T-cell (primary cell): ENCODE data around the gene DLD. TPM values are rescaled to one million over a fixed set of nuclear protein-coding genes. Genes with fewer than 3 reads are reported as not detected.
A peak's percentile ranks its signal among the peaks of the same experiment; 100 is the strongest.

ENCODE experiments used
- ATAC-seq, 4 experiments: fragments of 200-7000 bp in 3 of 4; fragments of 150-1000 bp in 1 of 4; cut with Tn5 transposase; replicated peaks in 1 of 4; 1 replicate in 3 of 4; 2 replicates in 1 of 4; pipeline ENCODE4 v1.10.0; 2021; ENCODE audit warnings: moderate library complexity in 3 of 4, mild to moderate bottlenecking in 2 of 4, moderate number of reproducible peaks in 1 of 4
- CTCF ChIA-PET, 2 donors: fragments of 300-600 bp; sonication (Branson Sonifier 250); formaldehyde crosslinking; loops; one replicate each; lab custom pipeline; 2022; ENCODE audit warnings: antibody characterized with exemption in 2 of 2; lab: Charles Lee
- POLR2A ChIA-PET, 2 donors: fragments of 300-600 bp; sonication (Branson Sonifier 250); formaldehyde crosslinking; loops; one replicate each; lab custom pipeline; 2022; ENCODE audit warnings: antibody characterized with exemption in 2 of 2; lab: Charles Lee
- DNase-seq, 35 experiments: peaks; one replicate each; pipeline versions ENCODE4 v3.0.0 to v3.0.0-alpha.2; 2013 to 2023
- H3K27ac ChIP-seq: one replicate; pipeline ENCODE4 v1.5.1; 2013; ENCODE audit warnings: low read length
- H3K27me3 ChIP-seq, 2 experiments: replicated peaks in 1 of 2; 1 replicate in 1 of 2; 2 replicates in 1 of 2; pipeline versions ENCODE4 v1.6.1 to v1.7.0; 2013; ENCODE audit warnings: low read length in 1 of 2, mixed read lengths in 1 of 2; ENCODE audit not compliant: control insufficient read depth in 2 of 2, insufficient read depth in 2 of 2; ENCODE audit errors: extremely low read depth in 1 of 2
- H3K36me3 ChIP-seq, 2 donors: 1 replicate in 1 of 2; 2 replicates in 1 of 2; pipeline versions ENCODE4 v1.6.1 to v1.7.0; 2013; ENCODE audit warnings: low read length in 1 of 2; ENCODE audit not compliant: control insufficient read depth in 2 of 2, insufficient read depth in 1 of 2; ENCODE audit errors: extremely low read depth in 1 of 2
- H3K4me1 ChIP-seq, 2 experiments: 1 replicate in 1 of 2; 2 replicates in 1 of 2; pipeline versions ENCODE4 v1.6.1 to v1.7.0; 2013; ENCODE audit warnings: low read length in 2 of 2, mixed read lengths in 1 of 2; ENCODE audit not compliant: insufficient read depth in 2 of 2, control insufficient read depth in 1 of 2; ENCODE audit errors: extremely low read depth in 1 of 2
- H3K4me3 ChIP-seq, 2 donors: 1 replicate in 1 of 2; 2 replicates in 1 of 2; pipeline versions ENCODE4 v1.5.1 to v1.7.0; 2013; ENCODE audit warnings: mild to moderate bottlenecking in 2 of 2, low read length in 1 of 2, moderate library complexity in 1 of 2; ENCODE audit not compliant: control insufficient read depth in 1 of 2; ENCODE audit errors: extremely low read depth in 1 of 2
- H3K9me3 ChIP-seq: 2 replicates; pipeline ENCODE4 v1.7.0; 2013
- H3K27ac Mint-ChIP-seq, 2 donors: one replicate each; pipeline ENCODE4 v1.8.0; 2020 to 2021; ENCODE audit warnings: mild to moderate bottlenecking in 2 of 2, mixed read lengths in 2 of 2
- H3K27me3 Mint-ChIP-seq, 2 donors: one replicate each; pipeline ENCODE4 v1.8.0; 2021 to 2022; ENCODE audit warnings: mixed read lengths in 2 of 2
- H3K36me3 Mint-ChIP-seq: one replicate; pipeline ENCODE4 v1.8.0; 2021; ENCODE audit warnings: mixed read lengths
- H3K4me1 Mint-ChIP-seq, 3 donors: one replicate each; pipeline ENCODE4 v1.8.0; 2020 to 2022; ENCODE audit warnings: mixed read lengths in 3 of 3, mild to moderate bottlenecking in 1 of 3
- H3K4me3 Mint-ChIP-seq, 3 donors: one replicate each; pipeline ENCODE4 v1.8.0; 2020 to 2022; ENCODE audit warnings: mild to moderate bottlenecking in 3 of 3, mixed read lengths in 3 of 3, moderate library complexity in 3 of 3
- H3K9me3 Mint-ChIP-seq, 3 donors: one replicate each; pipeline ENCODE4 v1.8.0; 2020 to 2022; ENCODE audit warnings: mixed read lengths in 3 of 3
- WGBS: methylation state at CpG from one replicate; pipeline ENCODE4 v1.1.5; 2013; ENCODE audit warnings: missing lambda C conversion rate; ENCODE audit not compliant: insufficient coverage; 5-methylcytosine and 5-hydroxymethylcytosine counted together
- total RNA-seq, 35 experiments: library from RNA in 6 of 35; stranded (reverse) in 6 of 35; fragments of 120-200 nt in 1 of 35; gene quantifications; one replicate each; pipeline versions ENCODE4 v1.2.1 to v1.2.4 and lab custom pipeline; 2013 to 2026

The DLD gene
- total RNA-seq, 5 donors from 2014 or later (not counting 1 experiment from before 2014, with no cell fraction given): 32.3 to 63.6 (median 41.9) TPM

DNA sequence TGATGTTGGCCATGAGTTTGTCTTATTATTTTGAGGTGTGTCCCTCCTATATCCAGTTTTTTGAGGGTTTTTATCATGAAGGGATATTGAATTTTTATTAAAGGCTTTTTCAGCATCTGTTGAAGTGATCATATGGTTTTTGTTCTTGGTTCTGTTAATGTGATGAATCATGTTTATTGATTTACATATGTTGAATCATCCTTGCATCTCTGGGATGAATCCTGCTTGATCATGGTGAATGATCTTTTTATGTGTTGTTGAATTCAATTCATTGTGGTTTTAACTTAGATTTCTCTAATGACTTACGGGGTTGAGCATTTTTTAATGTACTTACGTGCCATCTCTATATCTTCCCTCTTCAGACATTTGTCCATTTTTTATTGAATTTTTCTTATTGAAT, 22.9 kb downstream of the DLD start:
- H3K9me3 ChIP-seq: no peaks in the 10 kb centered on the region
- H3K27me3 ChIP-seq: no peaks in the 10 kb centered on the region
- Mint-ChIP-seq H3K4me1 (peaks cover 15 to 27% (median 25%) of the 10 kb centered on the region in 3 donors), H3K27me3 (no peaks in the 10 kb centered on the region), H3K36me3 (peaks cover 82% of the 10 kb centered on the region), H3K27ac (peak overlapping the region in 1 of 2 donors; percentile 25), H3K9me3 (peaks cover 3 to 4% (median 3%) of the 10 kb centered on the region in 3 donors), H3K4me3 (no peak overlapping the region)
- WGBS: no CpG with 5 or more reads among the region's 2 CpGs
- ATAC-seq (no peak), DNase-seq (no peak)
- no peaks in the 10 kb centered on the region for H3K4me1 ChIP-seq
- no peak overlapping the region for H3K27ac ChIP-seq
- H3K36me3 ChIP-seq: peaks cover 4 to 55% of the 10 kb centered on the region in 2 donors
- no peak overlapping the region for H3K4me3 ChIP-seq
- ChIA-PET POLR2A (no interaction called here), CTCF (no interaction called here)

DNA sequence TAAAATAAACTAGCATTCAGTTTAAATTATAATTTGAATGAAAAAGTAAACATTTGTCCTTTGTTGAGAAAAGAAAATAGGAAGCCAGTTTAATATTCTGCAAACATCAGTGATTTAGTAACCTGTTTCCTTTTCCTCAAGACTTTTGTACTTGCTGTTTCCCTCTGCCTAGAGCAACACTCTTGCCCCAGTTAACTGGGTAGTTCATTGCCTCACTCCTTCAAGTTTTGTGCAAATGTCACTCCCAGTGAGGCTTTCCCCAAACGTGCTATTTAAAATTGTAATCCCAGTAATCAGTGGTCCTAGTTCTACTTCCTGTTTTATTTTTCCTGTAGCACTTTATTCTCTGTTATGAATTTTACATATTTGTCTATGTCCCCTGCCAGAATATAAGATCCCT, 23.8 kb downstream of the DLD start:
- CTCF ChIA-PET: no interaction called here
- POLR2A ChIA-PET: no interaction called here
- Histone ChIP-seq H3K27me3 (no peaks in the 10 kb centered on the region), H3K4me3 (no peak overlapping the region), H3K9me3 (no peaks in the 10 kb centered on the region), H3K36me3 (peaks cover 4 to 58% of the 10 kb centered on the region in 2 donors), H3K4me1 (no peaks in the 10 kb centered on the region), H3K27ac (no peak overlapping the region)
- Mint-ChIP-seq H3K36me3 (peaks cover 80% of the 10 kb centered on the region), H3K27me3 (no peaks in the 10 kb centered on the region), H3K9me3 (peaks cover 3 to 4% (median 3%) of the 10 kb centered on the region in 3 donors), H3K4me1 (peaks cover 20 to 29% (median 29%) of the 10 kb centered on the region in 3 donors), H3K4me3 (no peak overlapping the region), H3K27ac (no peak overlapping the region)
- WGBS: no CpG with 5 or more reads among the region's 1 CpG
- DNase-seq: no peak
- ATAC-seq: no peak

DNA sequence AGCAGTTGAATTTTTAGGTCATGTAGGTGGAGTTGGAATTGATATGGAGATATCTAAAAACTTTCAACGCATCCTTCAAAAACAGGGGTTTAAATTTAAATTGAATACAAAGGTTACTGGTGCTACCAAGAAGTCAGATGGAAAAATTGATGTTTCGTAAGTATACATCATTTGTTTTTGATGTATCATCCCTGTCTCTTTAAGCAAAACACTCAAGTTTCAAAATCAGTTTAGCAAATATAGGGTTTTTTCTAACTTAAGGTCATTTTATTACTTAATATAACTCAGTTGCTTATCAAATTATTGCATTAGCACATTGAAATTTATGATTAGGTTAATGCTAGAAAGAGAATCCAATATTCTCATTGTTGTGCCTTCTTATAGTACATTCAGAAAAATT, 24.6 kb downstream of the DLD start:
- ATAC-seq: no peak
- Mint-ChIP-seq H3K36me3 (peaks cover 80% of the 10 kb centered on the region), H3K27me3 (no peaks in the 10 kb centered on the region), H3K4me1 (peaks cover 27 to 37% (median 32%) of the 10 kb centered on the region in 3 donors), H3K9me3 (peaks cover 3 to 4% (median 3%) of the 10 kb centered on the region in 3 donors), H3K4me3 (no peak overlapping the region), H3K27ac (no peak overlapping the region)
- no peaks in the 10 kb centered on the region for H3K9me3 ChIP-seq
- H3K4me1 ChIP-seq: peaks cover 0 to 3% of the 10 kb centered on the region in 2 experiments
- no peak overlapping the region for H3K27ac ChIP-seq
- H3K4me3 ChIP-seq: no peak overlapping the region
- no peak for DNase-seq
- H3K36me3 ChIP-seq: peaks cover 4 to 62% of the 10 kb centered on the region in 2 donors
- WGBS: no CpG with 5 or more reads among the region's 2 CpGs
- no peaks in the 10 kb centered on the region for H3K27me3 ChIP-seq
- POLR2A ChIA-PET: no interaction called here
- CTCF ChIA-PET: no interaction called here

DNA sequence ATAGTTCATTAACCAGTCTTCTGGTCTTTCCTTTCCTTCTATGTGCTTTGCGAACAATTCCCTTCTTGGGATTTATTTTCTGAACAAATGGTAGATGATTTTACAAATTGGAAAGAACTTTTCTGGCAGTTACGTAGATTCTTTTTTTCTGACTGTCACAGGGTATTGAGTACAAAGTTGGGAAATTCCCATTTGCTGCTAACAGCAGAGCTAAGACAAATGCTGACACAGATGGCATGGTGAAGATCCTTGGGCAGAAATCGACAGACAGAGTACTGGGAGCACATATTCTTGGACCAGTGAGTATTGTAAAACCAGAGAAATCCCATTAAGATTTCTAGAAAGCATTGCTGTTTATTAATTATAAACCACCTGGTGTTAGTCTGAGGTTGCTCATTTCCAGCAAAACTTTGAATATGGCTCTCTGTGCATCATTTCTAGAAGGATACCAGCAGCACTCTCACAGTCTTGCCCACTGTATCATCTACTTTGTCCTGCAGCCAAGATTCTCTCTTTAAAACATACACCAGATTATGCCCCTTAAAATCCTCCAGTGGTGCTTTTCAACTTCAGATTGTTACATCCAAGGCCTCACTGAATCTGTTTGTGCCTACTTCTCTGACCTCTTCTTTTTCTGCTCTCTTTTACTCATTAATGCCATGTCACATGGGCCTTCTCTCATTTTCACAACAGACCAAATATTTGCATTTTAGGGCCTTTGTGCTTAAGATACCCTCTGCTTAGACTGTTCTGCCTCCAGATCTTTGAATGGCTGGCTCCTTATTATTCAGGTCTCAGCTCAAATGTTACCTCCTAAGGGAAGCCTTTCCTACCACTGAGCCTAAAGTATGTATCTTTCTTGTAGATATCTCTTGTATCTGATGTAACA, 27.0 kb downstream of the DLD start:
- peak overlapping the region in 1 of 2 donors; percentile 9 for H3K27ac Mint-ChIP-seq

DNA sequence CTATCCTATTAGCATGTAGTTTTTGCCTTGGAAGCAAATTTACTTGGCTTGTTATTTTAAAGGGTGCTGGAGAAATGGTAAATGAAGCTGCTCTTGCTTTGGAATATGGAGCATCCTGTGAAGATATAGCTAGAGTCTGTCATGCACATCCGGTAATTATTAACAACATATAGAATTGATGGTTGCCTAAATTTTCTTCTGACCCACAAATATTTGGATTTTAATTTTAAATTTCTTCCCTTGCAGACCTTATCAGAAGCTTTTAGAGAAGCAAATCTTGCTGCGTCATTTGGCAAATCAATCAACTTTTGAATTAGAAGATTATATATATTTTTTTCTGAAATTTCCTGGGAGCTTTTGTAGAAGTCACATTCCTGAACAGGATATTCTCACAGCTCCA, 28.0 kb downstream of the DLD start:
- Mint-ChIP-seq H3K27me3 (no peaks in the 10 kb centered on the region), H3K4me3 (no peak overlapping the region), H3K27ac (no peak overlapping the region), H3K36me3 (peaks cover 76% of the 10 kb centered on the region), H3K9me3 (no peaks in the 10 kb centered on the region), H3K4me1 (peaks cover 31 to 43% (median 35%) of the 10 kb centered on the region in 3 donors)
- no CpG with 5 or more reads among the region's 2 CpGs for WGBS
- ATAC-seq (no peak), DNase-seq (no peak)
- ChIA-PET POLR2A (interaction anchor here in 1 of 2 donors (0.6 to 1.2 kb wide), 2 partner anchors 42 to 412 kb away, joined by 3 to 4 read pairs; no protein-coding TSS in a partner anchor), CTCF (interaction anchor here in 1 of 2 donors (1.3 kb wide), 1 partner anchor 40 kb away, joined by 3 read pairs; no protein-coding TSS in a partner anchor)
- no peak overlapping the region for H3K27ac ChIP-seq
- no peaks in the 10 kb centered on the region for H3K27me3 ChIP-seq
- peaks cover 0 to 15% of the 10 kb centered on the region in 2 experiments for H3K4me1 ChIP-seq
- H3K9me3 ChIP-seq: no peaks in the 10 kb centered on the region
- no peak overlapping the region for H3K4me3 ChIP-seq
- peaks cover 4 to 58% of the 10 kb centered on the region in 2 donors for H3K36me3 ChIP-seq

More for the DNA sequence above, 27.0 kb downstream of the DLD start:
- Mint-ChIP-seq H3K4me1 (peaks cover 32 to 42% (median 35%) of the 10 kb centered on the region in 3 donors), H3K4me3 (no peak overlapping the region), H3K27me3 (no peaks in the 10 kb centered on the region), H3K36me3 (peaks cover 80% of the 10 kb centered on the region), H3K9me3 (no peaks in the 10 kb centered on the region)
- Histone ChIP-seq H3K4me3 (no peak overlapping the region), H3K9me3 (no peaks in the 10 kb centered on the region), H3K36me3 (peaks cover 4 to 54% of the 10 kb centered on the region in 2 donors), H3K27me3 (no peaks in the 10 kb centered on the region), H3K4me1 (peaks cover 0 to 7% of the 10 kb centered on the region in 2 experiments), H3K27ac (no peak overlapping the region)
- CTCF ChIA-PET: no interaction called here
- WGBS: 78% methylated on average over 3 of the region's 3 CpGs
- POLR2A ChIA-PET: no interaction called here
- no peak for ATAC-seq
- DNase-seq: no peak

DNA sequence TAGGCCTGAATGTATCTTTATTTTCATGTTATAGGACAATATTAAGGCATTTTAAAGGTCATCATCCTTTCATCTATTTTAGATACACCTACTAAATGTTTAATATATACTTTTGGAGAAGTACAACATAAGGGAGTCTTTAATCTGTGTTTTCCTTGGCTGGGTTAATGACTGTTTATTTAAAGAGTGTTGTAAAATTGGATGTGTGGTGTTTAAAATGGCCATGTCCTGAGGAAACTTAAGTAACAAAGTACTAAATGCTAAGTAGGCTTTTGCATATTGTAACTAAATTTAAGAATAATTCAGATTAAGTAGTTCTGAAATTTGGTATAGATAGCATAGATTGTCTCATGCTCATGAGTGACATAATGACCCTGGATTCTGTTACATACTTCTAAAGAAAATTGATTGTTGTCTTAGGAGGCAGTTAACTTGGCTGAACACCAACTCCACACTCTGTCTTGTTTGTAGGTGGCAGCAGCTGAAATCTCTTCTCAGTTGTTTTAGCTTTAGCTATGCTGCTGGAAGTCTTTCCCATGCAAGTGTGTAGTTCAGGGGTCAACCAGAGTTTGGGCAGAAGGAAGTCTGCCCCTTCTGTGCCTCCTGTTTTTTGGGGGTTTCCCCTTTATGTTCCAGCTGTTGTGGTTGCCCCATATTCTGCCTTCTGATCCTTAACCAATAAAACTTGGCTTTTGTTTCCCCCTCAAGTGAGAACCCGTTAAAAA, 29.2 kb downstream of the DLD start:
- no peak overlapping the region for H3K4me3 ChIP-seq
- POLR2A ChIA-PET: no interaction called here
- H3K27ac ChIP-seq: no peak overlapping the region
- H3K4me1 Mint-ChIP-seq: peaks cover 40 to 47% (median 46%) of the 10 kb centered on the region in 3 donors
- no CpG with 5 or more reads among the region's 1 CpG for WGBS
- DNase-seq (peak in 1 of 35 experiments; percentile 6), ATAC-seq (no peak)
- no peaks in the 10 kb centered on the region for H3K27me3 Mint-ChIP-seq
- H3K4me3 Mint-ChIP-seq: no peak overlapping the region
- no peaks in the 10 kb centered on the region for H3K9me3 Mint-ChIP-seq
- peaks cover 67% of the 10 kb centered on the region for H3K36me3 Mint-ChIP-seq
- no peaks in the 10 kb centered on the region for H3K9me3 ChIP-seq
- H3K36me3 ChIP-seq: peaks cover 4 to 53% of the 10 kb centered on the region in 2 donors
- H3K27ac Mint-ChIP-seq: no peak overlapping the region
- H3K27me3 ChIP-seq: no peaks in the 10 kb centered on the region
- peaks cover 2 to 27% of the 10 kb centered on the region in 2 experiments for H3K4me1 ChIP-seq
- CTCF ChIA-PET: interaction anchor here in 1 of 2 donors (1.3 kb wide), 1 partner anchor 41 kb away, joined by 3 read pairs; no protein-coding TSS in a partner anchor
